H1 (cell line): ENCODE measurements around the gene NODAL.
A peak's percentile ranks its signal among the peaks of the same experiment; 100 is the strongest.

Source experiments
- CTCF ChIP-seq, 3 experiments: IDR thresholded peaks; 1 replicate in 2 of 3; 2 replicates in 1 of 3; pipeline versions ENCODE4 v1.5.1 to v1.6.1; 2011; ENCODE audit warnings: low read length in 3 of 3, mild to moderate bottlenecking in 3 of 3, inconsistent platforms in 2 of 3, low read depth in 1 of 3, moderate library complexity in 1 of 3; ENCODE audit not compliant: insufficient read depth in 1 of 3; ENCODE audit errors: control extremely low read depth in 1 of 3
- EP300 ChIP-seq, 2 experiments: IDR thresholded peaks; 1 replicate in 1 of 2; 2 replicates in 1 of 2; pipeline ENCODE4 v1.6.1; 2011 to 2012; ENCODE audit warnings: low read depth in 2 of 2, low read length in 2 of 2, mild to moderate bottlenecking in 2 of 2, borderline replicate concordance in 1 of 2, inconsistent platforms in 1 of 2, moderate library complexity in 1 of 2
- GTF2F1 ChIP-seq: IDR thresholded peaks from 2 replicates; pipeline ENCODE4 v1.6.1; 2012; ENCODE audit warnings: low read depth, low read length, improper control_type of control experiment, borderline replicate concordance
- MAFK ChIP-seq: IDR thresholded peaks from 2 replicates; pipeline ENCODE4 v1.6.1; 2012; ENCODE audit warnings: low read depth, mild to moderate bottlenecking, improper control_type of control experiment, low read length
- NRF1 ChIP-seq: IDR thresholded peaks from 2 replicates; pipeline ENCODE4 v1.6.1; 2011; ENCODE audit warnings: mild to moderate bottlenecking, low read depth, low read length, improper control_type of control experiment
- POLR2A ChIP-seq, 2 experiments: IDR thresholded peaks; 1 replicate in 1 of 2; 2 replicates in 1 of 2; pipeline ENCODE4 v1.6.1; 2011; ENCODE audit warnings: low read depth in 2 of 2, low read length in 2 of 2, mild to moderate bottlenecking in 2 of 2; ENCODE audit errors: control extremely low read depth in 1 of 2
- POLR2AphosphoS5 ChIP-seq: IDR thresholded peaks from 2 replicates; pipeline ENCODE4 v1.6.1; 2011; ENCODE audit warnings: low read depth, low read length
- SIN3A ChIP-seq, 2 experiments: IDR thresholded peaks in 1 of 2; conservative IDR thresholded peaks in 1 of 2; 2 replicates each; pipeline ENCODE4 v1.6.1; 2011 to 2012; ENCODE audit warnings: low read length in 2 of 2, improper control_type of control experiment in 1 of 2, low read depth in 1 of 2, mild to moderate bottlenecking in 1 of 2
- SUZ12 ChIP-seq: fragments of 200-600 bp; sonication (generic); IDR thresholded peaks from 2 replicates; pipeline ENCODE4 v1.6.1; 2012; ENCODE audit warnings: mild to moderate bottlenecking, inconsistent platforms, low read length, moderate library complexity, mixed read lengths
- TAF1 ChIP-seq: IDR thresholded peaks from 2 replicates; pipeline ENCODE4 v1.6.1; 2011; ENCODE audit warnings: mild to moderate bottlenecking, low read depth, low read length
- TCF12 ChIP-seq: IDR thresholded peaks from 2 replicates; pipeline ENCODE4 v1.6.1; 2011; ENCODE audit warnings: low read depth, mild to moderate bottlenecking, low read length
- USF2 ChIP-seq: IDR thresholded peaks from 2 replicates; pipeline ENCODE4 v1.6.1; 2011; ENCODE audit warnings: low read length, improper control_type of control experiment

- TF ChIP-seq POLR2A (IDR thresholded peaks at IDR 0.05; ENCODE audit: control extremely low read depth in 1 of 2, low read depth in 2 of 2, low read length in 2 of 2) (no peak), CTCF (IDR thresholded peaks at IDR 0.05; ENCODE audit: control extremely low read depth in 1 of 3, insufficient read depth in 1 of 3, low read depth in 1 of 3, low read length in 3 of 3) (peak in 2 of 3 experiments; percentile 30 to 46; a peak in 2 of 4 replicates), POLR2AphosphoS5 (no peak; the same call in 1 of the 2 replicates), MAFK (no peak; the same call in 1 of the 2 replicates), SUZ12 (no peak), EP300 (IDR thresholded peaks at IDR 0.05; ENCODE audit: borderline replicate concordance in 1 of 2, low read depth in 2 of 2, low read length in 2 of 2) (no peak), NRF1 (no peak), SIN3A (conservative IDR thresholded peaks at IDR 0.05 in 1 of 2, IDR thresholded peaks at IDR 0.05 in 1 of 2; ENCODE audit: low read depth in 1 of 2, low read length in 2 of 2) (no peak), TAF1 (no peak), TCF12 (no peak), USF2 (no peak), GTF2F1 (no peak)
Observed at GRCh38 chr10:70430493-70431445, 10.7 kb downstream of the NODAL start.
